ENCODE results near the gene TDRD9.

- TF ChIP-seq EZH2 (IDR thresholded peaks at IDR 0.05; ENCODE audit: low read length, unreplicated experiment) = no peak
- no peak for TF ChIP-seq CTCF (conservative IDR thresholded peaks at IDR 0.05; ENCODE audit: low read depth, low read length)
- no peak for TF ChIP-seq EZH2phosphoT487 (IDR thresholded peaks at IDR 0.05; ENCODE audit: borderline replicate concordance, low read length)
These were observed 60.8 kb downstream of the TDRD9 start for GRCh38 chr14:103989034-103989433.
